GM23248 (cell line): ENCODE results near the gene POLN.

Experiments
- EZH2 ChIP-seq: fragments of 200-600 bp; sonication (generic); IDR thresholded peaks from 2 replicates; pipeline ENCODE4 v1.6.1; 2018; ENCODE audit warnings: antibody characterized with exemption, mild to moderate bottlenecking; ENCODE audit not compliant: insufficient read depth, poor library complexity, severe bottlenecking
- EZH2phosphoT487 ChIP-seq: fragments of 200-600 bp; sonication (generic); IDR thresholded peaks from 2 replicates; pipeline ENCODE4 v1.6.1; 2018; ENCODE audit warnings: antibody characterized with exemption, moderate library complexity, mild to moderate bottlenecking, low read depth; ENCODE audit not compliant: insufficient read depth

DNA sequence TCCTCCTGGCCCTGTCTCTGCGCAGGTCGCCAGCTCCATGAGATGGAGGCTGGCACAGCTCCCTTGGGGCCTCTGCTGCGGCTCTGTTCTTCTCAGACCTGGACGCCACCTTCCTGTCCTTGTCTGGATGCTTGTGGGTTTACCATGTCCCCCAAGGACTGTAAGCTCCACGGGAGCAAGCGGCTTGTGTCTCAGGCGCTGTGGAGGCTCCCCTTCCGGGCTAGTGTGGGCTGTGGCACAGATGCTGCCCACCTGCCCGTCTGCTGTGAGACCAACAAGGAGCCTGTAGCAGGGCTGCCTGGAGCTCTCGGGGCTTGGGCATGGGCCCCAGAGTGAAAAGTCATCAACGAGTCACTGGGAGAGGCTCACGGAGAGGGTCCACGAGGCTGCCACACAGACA lies 157.6 kb downstream of the POLN start:
- TF ChIP-seq EZH2: no peak
- no peak for TF ChIP-seq EZH2phosphoT487
